GM18867 (cell line): ENCODE measurements around the gene KCNIP3.

Experiments
- ATAC-seq: cut with Tn5 transposase; IDR thresholded peaks from one replicate; pipeline ENCODE4 v1.9.1; 2021; ENCODE audit warnings: mild to moderate bottlenecking, moderate library complexity; ENCODE audit not compliant: unreplicated experiment

Gene KCNIP3

DNA sequence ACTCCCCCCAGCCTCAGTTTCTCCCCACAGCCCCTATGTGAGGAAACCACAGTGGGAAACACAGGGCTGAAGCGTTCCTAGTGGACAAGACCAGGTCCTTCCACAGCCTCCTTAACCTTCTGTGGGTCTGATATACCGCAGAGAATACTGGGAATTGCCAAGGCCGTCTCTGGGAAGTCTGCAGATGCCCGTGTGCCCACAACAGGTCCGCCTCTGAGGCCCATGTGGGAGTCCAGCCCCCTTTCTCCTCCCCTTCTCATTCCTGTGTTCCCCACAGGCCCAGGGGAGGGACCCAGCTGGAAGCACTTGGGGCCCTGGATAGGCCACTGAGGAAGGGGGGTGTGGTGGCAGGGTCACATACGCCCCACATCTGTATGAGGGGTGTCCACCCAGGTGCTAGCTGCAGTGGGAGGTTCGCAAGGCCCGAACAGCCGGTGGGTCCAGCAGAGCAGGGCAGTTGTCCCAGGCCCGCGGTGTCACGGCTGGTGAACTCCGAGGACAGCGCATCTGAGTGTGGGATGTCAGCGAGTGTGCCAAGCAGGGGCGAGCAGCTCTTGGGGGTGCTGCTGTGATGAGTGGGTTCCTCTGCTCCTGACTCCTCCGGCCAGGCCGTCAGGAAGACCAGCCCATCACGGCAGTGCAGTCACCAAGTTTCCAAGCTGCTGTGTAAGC, 2.4 kb upstream of the KCNIP3 start:
- ATAC-seq, result no peak

DNA sequence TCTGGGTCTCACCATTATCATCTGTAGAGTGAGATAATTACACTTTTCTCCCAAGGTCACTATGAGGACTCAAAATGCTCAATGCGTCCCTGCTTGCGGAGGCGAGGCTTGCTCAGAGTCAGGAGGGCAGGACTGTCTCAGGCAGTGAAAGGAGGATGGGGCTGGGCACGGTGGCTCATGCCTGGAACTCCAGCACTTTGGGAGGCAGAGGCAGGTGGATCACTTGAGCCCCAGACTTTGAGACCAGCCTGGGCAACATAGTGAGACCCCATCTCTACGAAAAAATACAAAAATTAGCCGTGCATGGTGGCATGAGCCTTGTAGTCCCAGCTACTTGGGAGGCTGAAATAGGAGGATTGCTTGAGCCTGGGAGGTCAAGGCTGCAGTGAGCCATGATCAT, 1.8 kb upstream of the KCNIP3 start:
- no peak for ATAC-seq

DNA sequence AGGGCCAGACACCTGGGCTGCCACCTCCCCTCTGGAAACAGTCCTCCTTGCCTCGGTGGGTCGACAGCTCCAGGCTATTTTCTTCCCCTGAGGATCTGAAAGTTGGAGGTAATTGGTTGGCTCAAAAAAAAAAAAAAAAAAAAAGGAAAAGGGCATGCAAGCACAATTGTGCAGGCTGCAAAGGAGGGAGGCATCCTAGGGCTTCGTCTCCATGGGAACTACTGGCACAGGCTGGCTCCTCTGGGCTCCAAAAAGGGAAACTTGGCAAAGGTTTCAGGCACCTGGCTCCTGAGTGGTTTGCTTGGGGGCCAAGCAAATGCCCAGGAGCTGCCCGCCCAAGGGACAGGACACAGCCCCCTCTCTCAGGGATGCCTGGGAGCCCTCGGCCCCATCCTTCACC, 1.1 kb upstream of the KCNIP3 start:
- no peak for ATAC-seq

DNA sequence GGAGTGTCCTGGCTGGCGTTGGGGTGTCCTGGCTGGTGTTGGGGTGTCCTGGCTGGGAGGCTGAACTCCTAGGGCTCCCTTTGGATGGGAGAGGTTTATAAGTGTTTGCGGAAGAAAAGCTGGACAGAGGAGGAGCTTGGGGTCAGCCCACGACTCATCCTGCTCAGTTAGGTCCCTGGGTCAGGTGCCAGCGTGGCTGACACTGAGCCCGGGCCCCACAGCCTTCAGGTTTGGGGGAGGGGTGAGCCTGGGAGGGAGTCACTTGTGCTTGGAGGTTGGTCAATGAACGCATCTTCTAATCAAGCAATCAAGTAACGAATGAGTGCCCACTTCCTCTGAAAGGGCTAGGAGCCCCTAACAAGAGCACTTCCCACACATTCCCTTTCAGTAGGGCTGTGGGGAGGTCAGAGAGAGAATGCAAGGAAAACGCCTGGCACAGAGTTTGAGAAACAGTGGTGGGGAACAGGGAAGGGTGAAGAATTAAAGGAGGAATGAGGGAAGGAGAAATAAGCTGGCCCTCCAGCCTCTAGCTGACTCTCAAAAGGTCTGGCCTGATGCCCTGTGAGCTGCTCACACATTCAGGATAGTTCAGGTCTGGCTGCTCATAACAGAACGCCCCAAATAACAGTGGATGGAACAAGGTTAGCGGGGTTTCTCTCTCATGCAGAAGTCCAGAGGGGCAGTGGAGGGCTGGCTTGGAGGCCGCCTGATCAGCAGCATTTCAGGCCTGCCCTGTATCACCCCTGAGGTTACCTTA, 670 bp downstream of the KCNIP3 start:
- no peak for ATAC-seq

DNA sequence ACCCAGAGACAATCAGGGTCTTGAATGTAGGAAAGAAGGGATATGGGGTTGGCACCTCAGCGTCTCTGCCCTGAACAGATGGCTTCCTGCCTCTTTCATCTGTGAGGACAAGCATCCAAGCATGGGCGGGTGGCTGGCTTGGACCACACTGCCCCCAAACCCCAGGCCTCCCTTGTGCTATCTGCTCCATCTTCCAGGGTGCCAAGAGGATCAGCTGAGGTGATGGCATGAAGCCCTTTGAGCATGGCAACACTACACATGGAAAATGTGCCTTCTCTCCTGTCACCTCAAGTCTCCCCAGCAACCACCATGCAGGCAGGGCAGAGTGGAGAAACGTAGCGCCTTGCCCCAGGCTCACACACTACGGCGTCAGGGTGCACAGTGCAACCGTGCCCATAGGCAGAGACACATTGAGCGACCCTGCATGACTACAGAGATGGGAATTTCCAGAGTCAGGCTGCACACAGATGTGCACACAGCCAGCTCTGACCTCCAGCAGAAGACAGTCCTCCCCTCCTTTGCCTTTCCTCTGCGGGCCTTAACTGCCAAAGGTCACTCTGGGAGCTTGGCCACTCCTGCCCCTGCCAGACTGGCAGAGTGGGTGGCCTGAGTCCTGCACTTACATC, 1.5 kb downstream of the KCNIP3 start:
- no peak for ATAC-seq

DNA sequence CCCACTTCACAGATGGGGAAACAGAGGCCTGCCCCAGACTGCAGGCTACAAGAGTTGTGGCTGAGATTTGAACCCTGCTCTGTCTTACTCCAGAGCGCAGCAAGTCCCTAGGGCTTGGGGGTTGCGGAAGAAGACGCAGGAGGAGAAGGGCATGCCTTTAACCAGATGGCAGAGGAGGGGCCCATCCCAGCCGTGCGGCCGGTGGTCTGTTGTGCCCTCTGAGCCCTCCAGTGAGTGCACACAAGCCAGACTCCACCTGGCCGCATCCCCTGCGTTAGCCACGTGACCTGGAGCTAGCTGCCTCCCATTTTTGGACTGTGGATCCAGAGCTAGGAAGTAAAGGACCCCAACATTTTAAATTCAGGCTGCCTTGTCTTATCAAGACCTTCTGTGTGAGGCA, 2.8 kb downstream of the KCNIP3 start:
- no peak for ATAC-seq

DNA sequence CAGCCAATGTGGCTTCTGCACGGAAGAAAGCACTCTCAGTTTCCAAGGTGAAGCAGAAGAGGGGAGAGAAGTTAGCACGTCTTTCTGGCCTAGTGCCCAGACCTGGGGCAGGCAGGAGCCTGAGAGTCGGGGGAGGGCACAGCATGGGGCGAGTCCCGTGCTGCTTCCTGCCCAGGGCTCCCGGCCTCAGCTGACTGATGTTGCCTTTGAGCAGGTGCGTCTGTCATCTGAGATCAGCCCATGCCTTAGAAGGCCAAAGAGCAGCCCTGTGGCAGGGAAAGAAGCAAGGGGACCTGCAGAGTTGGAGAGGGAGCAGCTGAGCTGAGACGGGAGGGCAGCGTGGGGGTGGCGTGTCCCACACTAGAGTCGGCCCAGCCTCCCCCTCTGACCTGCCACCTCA, 3.3 kb downstream of the KCNIP3 start:
- ATAC-seq, result no peak

DNA sequence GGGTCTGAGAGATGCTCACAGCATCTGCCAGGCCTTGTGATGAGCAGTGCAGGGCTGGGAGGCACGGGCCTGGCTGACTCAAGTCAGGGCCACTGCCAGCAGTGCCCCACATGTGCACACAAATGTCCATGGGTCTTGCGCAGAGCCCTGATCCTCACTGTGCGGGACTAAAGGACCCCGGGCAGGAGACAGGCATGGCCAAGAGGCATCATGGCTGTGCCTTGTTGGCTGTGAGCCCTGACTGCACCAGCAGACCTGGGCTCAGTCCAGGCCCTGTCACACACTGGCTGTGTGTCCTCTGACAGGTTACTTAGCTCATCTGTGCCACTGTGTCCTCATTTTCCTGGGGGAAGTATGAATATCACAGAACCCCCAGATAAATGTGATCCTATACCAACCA, 4.0 kb downstream of the KCNIP3 start:
- ATAC-seq, result no peak

DNA sequence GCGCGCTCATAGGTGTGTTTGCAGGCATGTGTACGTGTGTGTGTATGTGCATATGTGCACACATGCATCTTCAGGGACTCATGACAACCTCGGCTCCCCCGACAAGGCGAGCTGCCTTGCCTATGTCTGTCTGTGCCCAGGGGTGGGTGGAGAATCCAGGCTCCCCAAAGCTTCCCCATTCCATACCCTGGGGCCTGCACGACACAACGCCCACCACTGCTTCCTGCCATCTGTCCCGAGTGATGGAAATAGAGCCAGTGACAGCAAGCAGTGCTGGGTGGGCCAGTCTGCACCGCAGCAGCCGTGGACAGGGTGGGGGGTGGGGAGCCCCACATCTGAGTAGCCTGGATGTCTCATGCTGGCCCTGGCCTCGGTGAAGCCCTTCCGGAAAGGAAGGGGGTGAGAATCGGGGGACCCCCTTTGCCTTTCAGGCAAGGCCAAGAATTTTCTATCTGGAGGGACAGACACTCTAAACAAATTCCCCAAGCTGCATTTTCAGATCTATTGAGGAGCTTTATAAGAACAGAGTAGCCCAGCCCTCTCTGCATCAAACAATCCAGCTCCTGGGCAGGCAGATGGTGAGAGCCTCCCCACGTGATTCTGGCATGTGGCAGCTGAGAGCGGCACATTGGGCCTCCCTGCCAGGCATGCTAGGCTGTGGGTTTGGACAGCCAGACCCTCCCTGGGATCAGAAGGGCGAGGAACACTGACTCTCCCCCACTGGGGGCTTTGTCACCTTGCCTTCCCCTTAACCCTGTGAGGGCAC, 4.9 kb downstream of the KCNIP3 start:
- ATAC-seq, result no peak

DNA sequence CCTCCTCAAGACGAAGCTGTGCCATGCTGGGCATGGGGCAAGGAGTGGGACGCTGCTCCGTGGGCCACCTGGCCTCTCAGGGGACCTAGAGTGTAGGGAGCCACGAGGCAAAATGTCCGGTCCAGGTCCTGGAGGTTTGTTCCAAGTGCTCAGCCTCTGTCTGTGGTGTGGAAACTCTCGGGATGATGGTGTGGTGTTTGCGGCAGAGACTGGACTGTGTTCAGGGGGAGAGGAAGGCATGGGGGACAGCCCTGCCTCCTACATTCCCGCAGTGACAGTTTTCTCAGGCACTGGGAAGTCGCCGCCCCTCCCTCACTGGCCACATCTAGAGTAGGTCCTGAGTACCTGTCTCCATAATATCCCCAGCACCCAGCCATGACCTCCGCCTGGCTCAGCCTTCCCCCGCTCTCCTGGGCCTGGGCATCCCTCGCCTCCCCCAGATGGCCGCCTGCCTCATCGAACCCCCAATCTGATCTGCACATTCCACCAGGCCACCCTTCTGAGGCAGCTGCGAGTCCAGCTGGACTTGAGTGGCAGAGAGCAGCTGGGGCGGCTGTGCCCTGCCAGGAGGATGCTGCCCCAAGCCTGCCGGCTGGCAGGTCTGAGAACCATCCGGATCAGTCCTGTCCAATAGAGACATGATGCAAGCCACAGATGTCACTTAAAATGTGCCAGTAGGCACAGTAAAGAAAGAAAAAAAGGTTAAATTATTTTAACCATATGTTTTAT, 6.2 kb downstream of the KCNIP3 start:
- no peak for ATAC-seq

DNA sequence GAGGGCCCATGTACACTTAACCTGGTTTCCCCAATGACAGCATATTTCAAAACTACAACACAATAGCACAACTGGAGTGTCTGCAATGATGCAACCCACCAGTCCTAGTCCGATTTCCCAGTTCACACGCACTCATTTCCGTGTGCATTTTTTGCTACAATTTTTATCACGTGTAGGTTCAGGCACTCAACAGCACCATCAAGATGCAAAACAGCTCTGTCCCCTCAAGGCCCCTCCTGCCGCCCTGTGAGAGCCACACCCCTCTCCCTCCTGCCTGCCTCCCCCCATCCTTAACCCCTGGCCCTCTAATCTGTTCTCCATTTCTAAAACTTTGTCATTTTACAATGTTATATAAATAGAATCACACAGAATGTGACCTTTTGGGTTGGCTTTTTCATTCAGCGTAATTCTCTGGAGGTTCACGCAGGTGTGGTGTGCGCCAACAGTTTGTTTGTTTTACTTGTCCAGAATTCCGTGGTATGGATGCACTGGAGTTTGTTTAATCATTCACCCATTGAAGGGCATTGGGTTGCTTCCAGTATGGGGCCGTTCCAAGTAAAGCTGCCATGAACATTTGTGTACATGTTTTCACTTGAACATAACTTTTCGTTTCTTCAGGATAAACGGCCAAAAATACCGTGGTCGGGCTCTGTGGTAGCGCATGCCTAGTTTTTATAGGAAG, 8.4 kb downstream of the KCNIP3 start:
- no peak for ATAC-seq

DNA sequence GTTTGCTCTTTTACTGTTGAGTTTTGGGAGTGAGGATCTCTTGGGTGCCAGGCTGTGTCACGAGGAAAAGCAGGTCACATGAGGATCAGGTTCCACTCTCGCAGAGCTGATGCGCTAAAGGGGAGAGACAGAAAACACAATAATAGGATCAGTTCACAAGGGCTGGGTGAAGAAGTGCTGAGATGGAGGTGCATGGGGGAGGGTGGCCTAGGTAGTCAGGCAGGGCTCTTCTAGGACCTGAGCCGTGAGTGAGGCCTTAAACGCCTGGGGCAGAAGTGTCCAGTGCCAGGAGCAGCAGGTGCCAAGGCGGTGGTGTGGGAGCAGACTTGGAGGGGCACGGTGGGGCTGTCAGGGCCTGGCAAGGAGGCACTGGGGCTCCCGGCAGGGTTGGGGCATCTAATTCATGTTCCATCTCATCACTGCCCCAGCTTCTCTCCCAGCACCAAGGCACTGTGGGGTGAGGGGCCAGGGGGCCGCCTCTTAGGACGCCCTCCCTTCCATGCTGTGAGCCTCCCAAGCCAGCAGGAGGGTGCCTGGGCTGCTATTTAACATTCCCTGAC, 9.3 kb downstream of the KCNIP3 start:
- no peak for ATAC-seq

DNA sequence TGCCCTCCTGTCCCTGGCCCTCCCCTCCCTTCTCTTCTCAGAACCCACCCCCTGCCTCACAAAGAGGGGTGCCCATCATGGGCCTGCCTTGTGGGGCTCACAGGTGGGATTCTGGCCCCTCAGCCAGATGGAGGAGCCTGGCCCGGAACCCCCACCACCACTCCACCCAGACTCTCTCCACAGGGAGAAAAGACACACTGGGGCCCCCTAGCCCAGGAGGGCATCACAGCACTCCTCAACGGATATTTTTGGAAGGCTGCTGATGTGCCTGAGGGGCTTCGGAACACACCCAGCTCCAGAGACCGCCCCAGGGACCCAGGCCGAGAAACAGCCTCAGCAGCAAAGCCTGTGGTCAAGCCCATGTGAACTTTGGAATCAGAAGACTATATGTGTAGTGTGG, 9.9 kb downstream of the KCNIP3 start:
- ATAC-seq, result no peak

DNA sequence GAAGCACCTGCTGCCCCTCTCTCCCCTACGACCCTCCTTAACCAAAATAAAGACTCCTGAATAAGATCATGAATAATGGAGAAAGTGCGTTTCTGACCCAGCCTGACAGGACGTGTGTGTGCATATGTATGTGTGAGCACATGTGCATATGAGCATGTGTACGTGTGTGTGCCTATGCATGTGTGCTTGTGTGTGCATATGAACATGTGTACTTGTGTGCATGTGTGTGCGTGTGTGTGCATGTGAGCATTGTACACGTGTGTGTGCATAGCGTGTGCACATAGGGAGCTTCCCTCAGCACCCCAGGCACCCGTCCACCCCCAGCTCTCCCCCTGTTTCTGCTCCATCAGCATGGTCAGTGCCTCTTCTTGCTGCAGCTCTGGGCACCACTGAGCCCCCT, 10.7 kb downstream of the KCNIP3 start:
- ATAC-seq, result no peak

DNA sequence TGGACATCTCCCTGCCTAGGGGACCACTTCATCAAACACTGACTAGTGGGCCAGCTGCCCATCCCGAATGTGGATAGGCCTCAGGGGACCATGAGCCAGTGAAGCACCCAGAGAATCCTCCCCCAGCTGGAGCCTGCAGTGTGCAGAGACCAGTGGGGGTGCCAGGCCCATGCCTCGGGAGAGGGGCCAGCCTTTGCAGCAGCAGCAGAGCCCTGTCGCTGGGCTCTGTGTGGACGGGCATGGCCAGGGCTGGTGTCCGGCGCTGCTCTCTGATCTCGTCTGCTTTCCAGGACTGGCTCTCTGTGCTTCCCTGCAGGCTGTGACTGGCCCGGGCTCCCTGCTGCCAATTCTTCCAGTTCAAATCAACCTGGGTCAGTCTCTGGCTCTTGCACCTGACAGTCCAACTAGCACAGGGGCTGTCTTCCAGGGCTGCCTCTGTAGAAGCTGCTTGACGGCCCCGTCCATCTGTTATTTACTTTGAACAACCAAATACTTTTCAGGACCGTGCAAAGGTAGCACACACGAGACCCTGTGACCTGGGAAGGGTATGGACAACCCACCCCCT, 11.4 kb downstream of the KCNIP3 start:
- ATAC-seq, result no peak

DNA sequence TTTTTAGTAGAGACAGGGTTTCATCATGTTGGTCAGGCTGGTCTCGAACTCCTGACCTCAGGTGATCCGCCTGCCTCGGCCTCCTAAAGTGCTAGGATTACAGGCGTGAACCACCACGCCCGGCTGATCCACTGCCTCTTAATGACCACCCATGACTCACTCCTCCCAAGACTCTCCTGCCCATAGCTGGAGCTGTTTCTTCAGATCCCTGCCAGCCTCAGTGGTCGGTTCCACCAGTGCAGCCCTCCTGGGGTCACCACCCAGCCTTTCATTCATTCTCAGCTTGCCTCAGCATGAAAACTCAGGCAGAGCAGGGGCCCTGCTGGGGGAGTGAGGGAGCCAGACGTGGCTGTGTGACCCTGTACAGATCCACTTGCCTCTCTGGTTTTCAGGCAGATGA, 12.5 kb downstream of the KCNIP3 start:
- ATAC-seq, result no peak

DNA sequence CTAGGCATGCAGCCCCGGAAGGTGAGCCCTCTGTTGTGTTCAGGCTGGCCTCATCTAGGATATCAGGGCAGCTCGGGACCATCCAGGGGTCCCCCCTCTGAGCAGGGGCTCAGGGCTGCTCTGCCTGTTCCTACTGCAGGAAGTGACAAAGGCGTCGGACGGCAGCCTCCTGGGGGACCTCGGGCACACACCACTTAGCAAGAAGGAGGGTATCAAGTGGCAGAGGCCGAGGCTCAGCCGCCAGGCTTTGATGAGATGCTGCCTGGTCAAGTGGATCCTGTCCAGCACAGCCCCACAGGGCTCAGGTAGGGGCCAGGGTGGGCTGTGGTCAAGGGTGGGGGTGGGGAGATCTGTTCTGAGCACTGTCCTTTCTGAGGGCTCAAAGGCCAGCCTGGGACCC, 13.1 kb downstream of the KCNIP3 start:
- no peak for ATAC-seq

DNA sequence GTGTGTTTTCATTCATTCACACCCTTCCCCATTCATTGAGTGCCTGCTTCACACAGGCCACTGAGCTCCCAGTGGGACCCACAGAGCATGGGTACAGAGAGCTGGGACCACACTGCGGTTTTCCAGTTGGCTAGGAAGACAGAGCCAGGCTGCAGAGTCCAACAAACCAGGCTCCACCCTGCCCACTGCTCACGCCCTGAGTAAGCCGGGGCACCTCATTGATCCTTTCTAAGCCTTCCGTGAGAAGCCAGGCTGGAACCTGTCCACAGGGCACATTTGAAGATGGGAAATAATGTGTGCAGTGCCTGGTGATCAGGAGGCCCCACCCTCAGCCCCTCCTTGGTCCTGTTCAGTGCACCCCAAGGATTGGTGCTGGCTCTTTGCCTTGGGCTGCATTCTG, 13.5 kb downstream of the KCNIP3 start:
- ATAC-seq, result no peak

DNA sequence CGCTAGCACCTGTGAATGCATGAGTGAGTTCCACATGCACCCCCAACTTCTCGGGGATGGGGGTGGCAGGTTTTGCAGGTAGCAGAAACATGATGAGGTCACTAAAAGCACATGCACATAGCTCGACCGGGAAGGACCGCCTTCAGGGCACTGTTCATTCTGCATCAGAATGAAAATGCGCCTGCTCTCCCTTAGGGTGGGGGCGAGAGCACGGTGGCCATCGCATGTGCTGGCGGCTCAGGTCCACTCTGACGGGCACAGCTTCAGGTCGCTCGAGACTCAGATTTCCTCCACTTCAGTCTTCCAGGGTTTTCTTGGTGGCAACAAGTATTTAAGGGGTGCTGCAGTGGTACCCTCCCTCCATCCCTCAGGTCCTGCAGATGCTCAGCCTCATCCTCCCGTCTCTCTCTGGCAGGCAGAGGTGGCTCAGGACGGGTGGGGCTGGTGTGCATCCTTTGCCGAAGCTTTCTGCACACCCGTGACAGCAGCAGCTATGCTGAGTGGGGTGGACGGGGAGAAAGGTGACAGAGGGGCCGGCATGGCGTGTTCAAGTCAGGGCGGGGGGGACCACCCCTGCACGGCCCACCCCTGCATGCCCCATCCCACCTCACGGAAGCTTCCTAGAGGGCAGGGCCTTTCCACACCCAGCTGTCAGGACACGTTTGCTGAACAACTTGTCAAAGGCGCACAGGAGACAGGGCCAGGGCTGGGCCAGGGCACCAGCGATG, 14.8 kb downstream of the KCNIP3 start:
- ATAC-seq, result no peak
